Tibial nerve (tissue), 4 donors: Measurements from ENCODE around the gene ZNF804B. TPM values are rescaled to one million over a fixed set of nuclear protein-coding genes. Genes with fewer than 3 reads are reported as not detected.
A peak's percentile ranks its signal among the peaks of the same experiment; 100 is the strongest.

ENCODE experiments used
- DNase-seq, 2 donors: peaks; one replicate each; pipeline ENCODE4 v3.0.0-alpha.2; 2019; ENCODE audit warnings: low spot score in 2 of 2
- H3K27ac ChIP-seq, 4 donors: fragments of 200-600 bp; sonication (generic) in 3 of 4; one replicate each; pipeline ENCODE4 v1.5.1; 2017 to 2019; ENCODE audit warnings: mild to moderate bottlenecking in 1 of 4
- H3K27me3 ChIP-seq, 2 donors: fragments of 200-600 bp; sonication (generic) in 1 of 2; one replicate each; pipeline versions ENCODE4 v1.5.1 to v1.6.0; 2017 to 2019
- H3K36me3 ChIP-seq, 3 donors: fragments of 200-600 bp; sonication (generic); one replicate each; pipeline ENCODE4 v1.5.1; 2018 to 2019
- H3K4me1 ChIP-seq, 4 donors: fragments of 200-600 bp; sonication (generic) in 3 of 4; one replicate each; pipeline ENCODE4 v1.5.1; 2017 to 2019
- H3K4me3 ChIP-seq, 4 donors: fragments of 200-600 bp; sonication (generic) in 3 of 4; one replicate each; pipeline ENCODE4 v1.5.1; 2017 to 2019; ENCODE audit warnings: mild to moderate bottlenecking in 1 of 4, moderate library complexity in 1 of 4
- H3K9me3 ChIP-seq, 4 donors: fragments of 200-600 bp; sonication (generic) in 3 of 4; one replicate each; pipeline ENCODE4 v1.5.1; 2017 to 2019
- EP300 ChIP-seq, 2 donors: sonication (generic); formaldehyde crosslinking; IDR thresholded peaks; one replicate each; pipeline ENCODE4 v1.6.1; 2017; ENCODE audit warnings: antibody characterized with exemption in 2 of 2, mild to moderate bottlenecking in 1 of 2
- POLR2A ChIP-seq, 2 donors: fragments of 450-650 bp; IDR thresholded peaks; one replicate each; pipeline ENCODE4 v1.6.1; 2017; ENCODE audit warnings: antibody characterized with exemption in 2 of 2, mild to moderate bottlenecking in 2 of 2, moderate library complexity in 2 of 2
- WGBS, 2 donors: methylation state at CpG; one replicate each; pipeline ENCODE4 v1.1.5; 2018; 5-methylcytosine and 5-hydroxymethylcytosine counted together
- total RNA-seq, 4 donors: library from RNA; depleted of rRNA; stranded (reverse); fragments of >200 nt; gene quantifications; one replicate each; pipeline ENCODE4 v1.1.0, GENCODE V29; 2016
- TF ChIP-seq, protein P1 (sequence below), 5 experiments: fragments of 200-600 bp in 3 of 5; fragments of 450-650 bp in 2 of 5; sonication (generic) in 3 of 5; IDR thresholded peaks; one replicate each; pipeline ENCODE4 v1.5.1; 2016 to 2019; ENCODE audit warnings: antibody characterized with exemption in 5 of 5, mild to moderate bottlenecking in 3 of 5, moderate library complexity in 2 of 5

ZNF804B gene
- total RNA-seq, 4 donors from 2014 or later: 0.21 to 0.22 TPM; not detected in 2

- DNase-seq: no peak
- Histone ChIP-seq H3K27ac (no peak overlapping the region), H3K36me3 (no peaks in the 10 kb centered on the region), H3K4me1 (peaks cover 0 to 20% (median 5%) of the 10 kb centered on the region in 4 donors), H3K9me3 (no peaks in the 10 kb centered on the region), H3K27me3 (peaks cover 0 to 38% of the 10 kb centered on the region in 2 donors), H3K4me3 (no peak overlapping the region)
- TF ChIP-seq, protein P1, sequence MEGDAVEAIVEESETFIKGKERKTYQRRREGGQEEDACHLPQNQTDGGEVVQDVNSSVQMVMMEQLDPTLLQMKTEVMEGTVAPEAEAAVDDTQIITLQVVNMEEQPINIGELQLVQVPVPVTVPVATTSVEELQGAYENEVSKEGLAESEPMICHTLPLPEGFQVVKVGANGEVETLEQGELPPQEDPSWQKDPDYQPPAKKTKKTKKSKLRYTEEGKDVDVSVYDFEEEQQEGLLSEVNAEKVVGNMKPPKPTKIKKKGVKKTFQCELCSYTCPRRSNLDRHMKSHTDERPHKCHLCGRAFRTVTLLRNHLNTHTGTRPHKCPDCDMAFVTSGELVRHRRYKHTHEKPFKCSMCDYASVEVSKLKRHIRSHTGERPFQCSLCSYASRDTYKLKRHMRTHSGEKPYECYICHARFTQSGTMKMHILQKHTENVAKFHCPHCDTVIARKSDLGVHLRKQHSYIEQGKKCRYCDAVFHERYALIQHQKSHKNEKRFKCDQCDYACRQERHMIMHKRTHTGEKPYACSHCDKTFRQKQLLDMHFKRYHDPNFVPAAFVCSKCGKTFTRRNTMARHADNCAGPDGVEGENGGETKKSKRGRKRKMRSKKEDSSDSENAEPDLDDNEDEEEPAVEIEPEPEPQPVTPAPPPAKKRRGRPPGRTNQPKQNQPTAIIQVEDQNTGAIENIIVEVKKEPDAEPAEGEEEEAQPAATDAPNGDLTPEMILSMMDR (IDR thresholded peaks at IDR 0.05): no peak
- TF ChIP-seq EP300 (IDR thresholded peaks at IDR 0.05): no peak
- TF ChIP-seq POLR2A (IDR thresholded peaks at IDR 0.05): no peak
- WGBS, 2 donors: 93 to 95% methylated on average over 2 of the region's 2 CpGs
Observed at GRCh38 chr7:88757371-88757770, 2.1 kb upstream of the ZNF804B start.

DNA sequence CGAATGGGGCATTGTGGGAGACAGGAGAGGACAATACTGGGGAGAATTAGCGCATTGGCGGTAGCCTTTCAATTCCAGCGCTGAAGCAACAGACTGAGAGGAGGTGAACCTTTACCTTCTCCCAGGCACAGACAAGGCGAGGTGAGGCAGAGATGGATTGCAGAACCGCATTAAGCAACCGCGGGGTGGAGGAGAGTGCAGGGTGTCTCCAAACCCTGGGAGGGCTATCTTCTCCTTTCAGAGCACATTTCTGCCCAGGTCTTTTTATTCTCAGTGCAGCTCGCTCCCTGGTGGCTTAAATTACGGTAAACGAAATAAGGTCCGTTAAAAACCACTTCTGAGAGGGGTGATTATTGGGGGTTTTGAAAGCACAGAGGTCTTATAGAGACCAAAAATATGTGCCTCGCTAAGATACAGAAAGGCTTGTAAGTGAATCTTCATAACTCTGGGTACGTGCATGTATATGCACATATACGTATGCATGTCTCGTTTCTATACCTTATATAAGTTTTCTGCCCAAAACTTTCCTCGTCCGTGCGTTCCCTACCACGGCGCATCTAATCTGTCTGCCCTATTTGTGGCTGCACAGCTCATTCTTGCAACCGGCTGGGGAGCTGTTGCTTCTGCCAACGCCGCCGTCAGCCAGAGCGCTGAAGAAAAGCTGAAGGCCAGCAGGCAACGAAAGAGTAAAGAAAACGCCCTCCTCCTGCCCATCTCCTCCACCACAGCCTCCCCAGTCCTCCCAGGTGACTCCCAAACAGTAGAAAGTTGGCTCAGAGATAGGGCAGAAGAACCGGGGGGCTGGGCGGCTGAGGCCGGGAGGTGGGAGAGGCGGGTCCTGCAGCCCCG is 895 bp upstream of the ZNF804B start:
- TF ChIP-seq POLR2A (IDR thresholded peaks at IDR 0.05) (no peak), EP300 (IDR thresholded peaks at IDR 0.05) (no peak)
- TF ChIP-seq, protein P1 (IDR thresholded peaks at IDR 0.05): no peak

GRCh38 chr7:88760136-88760515 is 626 bp downstream of the ZNF804B start:
- Histone ChIP-seq H3K4me1 (peaks cover 0 to 20% (median 5%) of the 10 kb centered on the region in 4 donors), H3K4me3 (peak overlapping the region in 3 of 4 donors; percentile 42 to 55 (median 52)), H3K27me3 (peaks cover 0 to 38% of the 10 kb centered on the region in 2 donors), H3K36me3 (no peaks in the 10 kb centered on the region), H3K9me3 (no peaks in the 10 kb centered on the region), H3K27ac (no peak overlapping the region)
- DNase-seq: no peak
- 32 to 41% methylated on average over 6 of the region's 6 CpGs for WGBS, 2 donors
- TF ChIP-seq, protein P1 (IDR thresholded peaks at IDR 0.05): no peak
- TF ChIP-seq POLR2A (IDR thresholded peaks at IDR 0.05) (no peak), EP300 (IDR thresholded peaks at IDR 0.05) (no peak)

More for the DNA sequence above, 895 bp upstream of the ZNF804B start:
- Histone ChIP-seq H3K9me3 (no peaks in the 10 kb centered on the region), H3K4me1 (peaks cover 0 to 20% (median 5%) of the 10 kb centered on the region in 4 donors), H3K4me3 (peak overlapping the region; percentile 33 to 55 (median 47)), H3K27me3 (peaks cover 0 to 38% of the 10 kb centered on the region in 2 donors), H3K36me3 (no peaks in the 10 kb centered on the region), H3K27ac (no peak overlapping the region)
- no peak for DNase-seq
- WGBS, 2 donors: 6% methylated on average over 31 to 33 of the region's 33 CpGs

GRCh38 chr7:88761779-88762178 is 2.3 kb downstream of the ZNF804B start:
- Histone ChIP-seq H3K4me1 (peaks cover 0 to 20% (median 5%) of the 10 kb centered on the region in 4 donors), H3K9me3 (no peaks in the 10 kb centered on the region), H3K27ac (no peak overlapping the region), H3K36me3 (no peaks in the 10 kb centered on the region), H3K27me3 (peaks cover 0 to 36% of the 10 kb centered on the region in 2 donors), H3K4me3 (no peak overlapping the region)
- 46 to 50% methylated on average over 1 of the region's 1 CpG for WGBS, 2 donors
- DNase-seq: no peak
- no peak for TF ChIP-seq POLR2A (IDR thresholded peaks at IDR 0.05)
- TF ChIP-seq EP300 (IDR thresholded peaks at IDR 0.05): no peak
- TF ChIP-seq, protein P1 (IDR thresholded peaks at IDR 0.05): no peak

GRCh38 chr7:88771417-88771816 is 11.9 kb downstream of the ZNF804B start:
- H3K9me3 ChIP-seq: no peaks in the 10 kb centered on the region
- no peak overlapping the region for H3K4me3 ChIP-seq
- no peaks in the 10 kb centered on the region for H3K36me3 ChIP-seq
- no peaks in the 10 kb centered on the region for H3K27me3 ChIP-seq
- TF ChIP-seq EP300 (IDR thresholded peaks at IDR 0.05) (no peak), POLR2A (IDR thresholded peaks at IDR 0.05) (no peak)
- TF ChIP-seq, protein P1 (IDR thresholded peaks at IDR 0.05): no peak
- H3K27ac ChIP-seq: no peak overlapping the region
- 77 to 86% methylated on average over 1 of the region's 1 CpG for WGBS, 2 donors
- H3K4me1 ChIP-seq: no peaks in the 10 kb centered on the region
- DNase-seq: no peak
